Fibroblast of skin of right quadriceps (primary cell): ENCODE data around the gene SVEP1.
"Not testable (repeated sequence)": the region's sequence is repeated elsewhere in the genome, so short reads cannot be mapped to it uniquely, and the experiment has no call there.

Experiments
- DNase-seq: peaks from one replicate; pipeline ENCODE4 v3.0.0-alpha.2; 2013

Gene SVEP1

DNA sequence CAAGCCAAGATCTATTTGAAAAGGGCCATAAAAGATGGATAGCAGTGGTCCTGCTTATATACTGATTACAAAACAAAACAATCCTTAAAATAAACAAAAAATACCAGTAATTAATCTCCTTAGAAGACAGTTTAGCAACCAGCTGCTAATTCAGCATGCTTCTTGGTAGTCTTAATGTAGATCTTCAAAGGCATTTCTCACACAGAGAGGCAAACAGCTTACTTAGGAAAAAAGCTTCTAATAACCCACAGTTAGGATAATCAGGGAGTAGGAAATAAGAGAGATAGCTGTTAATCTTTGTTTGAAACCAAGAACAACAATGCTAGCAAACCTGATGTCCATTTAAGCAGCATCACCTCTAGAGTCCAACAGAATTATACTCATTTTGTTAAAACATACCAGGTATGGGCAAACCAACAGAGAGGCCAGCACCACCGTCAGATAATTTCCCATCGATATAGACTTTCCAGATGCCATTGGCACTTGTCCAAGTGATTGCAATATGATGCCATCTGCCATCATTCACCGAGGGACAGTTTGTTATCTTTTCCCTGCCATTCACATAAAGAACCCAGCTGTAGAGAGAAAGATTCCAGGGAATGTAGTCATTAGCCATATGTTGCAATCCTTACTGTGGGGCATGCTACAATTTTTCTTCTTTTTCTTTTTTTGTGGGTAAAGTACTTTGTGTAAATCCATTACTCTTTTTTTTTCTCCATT is 136.2 kb downstream of the SVEP1 start:
- peak; percentile 84 for DNase-seq

GRCh38 chr9:110440796-110441195 is 138.7 kb downstream of the SVEP1 start:
- peak; percentile 17 for DNase-seq

DNA sequence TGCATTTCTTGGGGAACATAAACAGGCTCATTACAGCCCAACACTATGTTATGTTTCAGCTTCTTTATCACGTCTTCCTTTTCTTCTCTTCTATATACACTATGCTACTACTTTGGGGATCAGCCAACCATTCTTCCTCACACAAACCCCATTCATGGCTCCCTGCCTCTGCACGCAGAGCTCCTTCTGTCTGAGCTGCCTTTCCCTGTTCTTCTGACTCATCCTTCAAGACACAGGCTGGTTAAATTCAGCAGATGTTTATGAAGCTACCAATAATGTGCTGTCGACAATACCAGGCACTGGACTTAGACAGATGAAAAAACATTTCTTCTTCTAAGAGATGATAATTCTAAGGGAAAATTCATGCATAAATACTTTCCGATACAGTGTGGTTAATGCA is 139.4 kb downstream of the SVEP1 start:
- DNase-seq, result peak; percentile 85

GRCh38 chr9:110432253-110432652 is 147.3 kb downstream of the SVEP1 start:
- DNase-seq, result peak; percentile 37

GRCh38 chr9:110429453-110429852 is 150.1 kb downstream of the SVEP1 start:
- no peak for DNase-seq

DNA sequence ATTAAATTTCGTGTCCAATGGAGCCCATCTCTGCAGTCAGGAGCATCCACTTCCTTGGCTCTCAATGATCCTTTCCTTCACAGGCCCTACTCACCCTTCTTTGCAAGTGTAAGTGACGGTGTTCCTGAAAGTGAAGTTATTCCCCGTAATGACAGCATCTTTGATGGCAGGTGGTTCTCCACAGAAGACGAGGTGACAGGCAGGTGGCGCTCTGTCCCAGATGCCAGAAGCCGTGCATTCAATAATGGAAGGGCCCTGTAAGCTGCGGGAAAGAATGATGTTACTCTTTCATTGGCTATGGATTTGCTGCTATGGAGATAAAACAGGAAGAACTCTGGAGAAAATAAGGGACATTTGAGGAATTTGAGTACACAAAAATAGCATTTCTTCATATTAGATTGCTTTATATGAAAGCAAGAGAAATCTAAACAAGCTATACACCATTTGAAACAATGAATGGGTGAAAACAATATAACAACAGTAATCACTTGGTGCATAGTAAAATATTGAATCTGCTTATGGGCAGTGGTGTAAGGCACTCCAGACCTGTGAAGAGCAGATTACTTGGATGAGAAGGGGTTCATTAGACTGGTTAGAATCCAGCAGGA is 151.9 kb downstream of the SVEP1 start:
- peak; percentile 35 for DNase-seq

GRCh38 chr9:110426052-110426709 is 153.4 kb downstream of the SVEP1 start:
- DNase-seq, result peak; percentile 34

DNA sequence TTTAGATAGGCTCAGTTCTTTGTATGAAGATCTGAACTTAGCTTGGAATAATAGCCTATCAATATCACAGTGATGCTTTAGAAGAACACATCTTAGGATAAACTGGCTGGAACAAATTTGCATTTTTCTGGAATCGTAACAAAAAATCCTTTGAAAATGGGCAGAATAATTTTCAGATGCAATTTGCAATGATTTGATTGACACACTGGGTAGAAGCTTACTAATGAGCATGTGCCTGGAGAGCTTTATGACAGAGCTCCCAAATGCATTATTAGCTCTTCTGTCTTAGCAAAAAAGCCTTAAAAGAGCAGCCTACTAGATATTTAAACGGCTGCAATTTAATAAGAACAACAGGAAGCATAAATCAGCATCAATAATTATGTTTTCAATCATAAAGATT is 165.1 kb downstream of the SVEP1 start:
- no peak for DNase-seq

GRCh38 chr9:110410961-110411360 is 168.6 kb downstream of the SVEP1 start:
- no peak for DNase-seq

GRCh38 chr9:110408598-110408997 is 170.9 kb downstream of the SVEP1 start:
- DNase-seq, result no peak

DNA sequence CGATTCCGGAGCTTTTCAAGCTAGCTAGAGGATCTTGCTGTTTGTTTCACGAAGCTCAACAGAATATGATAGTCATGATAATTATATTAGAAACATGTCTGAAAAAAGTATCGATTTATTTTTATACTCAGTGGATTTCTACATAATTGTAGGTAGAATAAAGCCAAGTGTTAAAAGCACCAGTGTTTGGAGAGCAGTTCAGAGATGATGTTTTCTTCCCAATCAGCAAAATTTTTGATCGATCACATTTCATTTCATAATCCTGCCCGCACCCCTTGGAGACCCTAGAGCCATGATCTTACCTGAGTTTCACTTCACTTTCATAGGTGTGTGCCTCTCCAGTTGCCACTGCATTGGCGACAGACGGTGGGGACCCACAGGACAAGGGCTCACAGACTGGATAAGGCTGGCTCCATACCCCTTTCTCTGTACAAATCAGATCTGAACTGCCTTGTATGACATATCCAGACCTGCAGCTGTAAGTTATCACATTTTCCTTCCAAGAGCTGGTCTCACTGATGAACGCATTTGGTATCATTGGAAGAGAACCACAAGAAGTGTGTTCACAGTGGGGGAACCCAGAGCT is 173.6 kb downstream of the SVEP1 start:
- no peak for DNase-seq

- DNase-seq, result no peak
These were observed 175.1 kb downstream of the SVEP1 start for GRCh38 chr9:110404473-110404872.

GRCh38 chr9:110399983-110400382 is 179.6 kb downstream of the SVEP1 start:
- DNase-seq, result no peak

- DNase-seq, result not testable (repeated sequence)
These were observed 180.5 kb downstream of the SVEP1 start for GRCh38 chr9:110398992-110399391.

DNA sequence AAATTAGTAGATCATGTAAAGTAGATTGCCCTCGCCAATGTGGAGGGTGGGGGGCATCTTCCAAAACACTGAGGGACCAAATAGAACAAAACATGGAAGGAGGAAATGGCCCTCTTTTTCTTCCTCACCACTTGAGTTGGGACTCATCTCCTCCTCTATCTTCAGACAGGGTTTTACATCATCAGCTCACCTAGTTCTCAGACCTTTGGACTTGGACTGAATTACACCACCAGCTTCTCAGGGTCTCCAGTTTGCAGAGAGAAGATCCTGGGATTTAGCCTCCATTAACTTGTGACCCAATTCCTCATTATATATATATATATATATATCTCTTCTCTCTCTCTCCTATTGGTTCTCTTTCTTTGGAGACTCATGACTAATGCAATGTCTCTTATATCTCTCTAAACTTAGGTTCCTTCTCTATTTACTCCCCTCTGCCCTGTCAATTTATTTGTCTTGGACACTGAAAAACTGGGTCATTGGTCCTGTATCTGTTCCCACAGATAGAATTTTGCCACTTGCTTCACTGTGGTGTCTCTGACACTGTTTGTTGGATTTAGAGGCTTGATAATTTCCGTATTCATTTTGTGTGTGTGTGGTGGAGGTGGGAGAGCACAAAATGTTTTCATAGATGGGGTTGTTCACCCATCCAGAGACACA is 187.6 kb downstream of the SVEP1 start:
- no peak for DNase-seq

DNA sequence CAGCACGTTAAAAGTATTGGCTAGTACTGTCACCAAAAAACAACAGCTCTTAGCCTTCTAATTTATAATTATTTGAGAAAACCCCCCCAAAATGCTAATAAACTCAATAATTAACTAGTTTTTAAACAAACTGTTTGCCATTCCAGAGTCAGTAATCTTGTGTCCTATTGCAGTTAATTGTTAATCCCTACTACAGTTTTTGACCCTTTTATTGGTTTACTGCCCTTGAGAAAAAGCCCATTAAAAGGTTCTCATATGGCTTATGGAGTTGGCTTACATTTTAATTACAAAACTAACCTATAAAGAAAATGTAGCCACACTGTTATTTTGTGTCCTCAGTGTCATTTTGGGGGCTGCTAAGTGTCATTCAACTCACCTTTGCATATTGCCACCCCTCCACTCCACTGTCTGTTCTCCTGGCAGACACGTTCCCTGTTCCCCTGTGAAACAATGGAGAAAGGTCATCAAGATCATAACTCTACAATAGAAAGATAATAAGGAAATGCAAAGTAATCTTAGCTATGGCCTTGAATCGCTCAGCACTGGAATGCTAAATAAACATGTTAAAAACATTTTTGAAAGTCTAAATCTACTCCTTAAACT is 190.3 kb downstream of the SVEP1 start:
- no peak for DNase-seq

GRCh38 chr9:110383491-110383890 is 196.1 kb downstream of the SVEP1 start:
- no peak for DNase-seq

DNA sequence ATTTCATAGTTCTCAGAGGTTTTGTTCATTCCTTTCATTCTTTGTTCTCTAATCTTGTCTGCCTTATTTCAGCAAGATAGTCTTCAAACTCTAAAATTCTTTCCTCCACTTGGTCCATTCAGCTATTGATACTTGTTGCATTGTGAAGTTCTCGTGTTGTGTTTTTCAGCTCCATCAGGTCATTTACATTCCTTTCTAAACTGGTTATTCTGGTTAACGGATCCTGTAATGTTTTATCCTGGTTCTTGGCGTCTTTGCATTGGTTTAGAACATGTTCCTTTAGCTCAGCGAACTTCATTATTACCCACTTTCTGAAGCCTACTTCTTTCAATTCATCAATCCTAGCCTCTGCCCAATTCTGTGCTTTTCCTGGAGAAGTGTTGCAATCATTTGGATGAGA is 196.8 kb downstream of the SVEP1 start:
- DNase-seq, result no peak

GRCh38 chr9:110371411-110372007 is 208.0 kb downstream of the SVEP1 start:
- no peak for DNase-seq

DNA sequence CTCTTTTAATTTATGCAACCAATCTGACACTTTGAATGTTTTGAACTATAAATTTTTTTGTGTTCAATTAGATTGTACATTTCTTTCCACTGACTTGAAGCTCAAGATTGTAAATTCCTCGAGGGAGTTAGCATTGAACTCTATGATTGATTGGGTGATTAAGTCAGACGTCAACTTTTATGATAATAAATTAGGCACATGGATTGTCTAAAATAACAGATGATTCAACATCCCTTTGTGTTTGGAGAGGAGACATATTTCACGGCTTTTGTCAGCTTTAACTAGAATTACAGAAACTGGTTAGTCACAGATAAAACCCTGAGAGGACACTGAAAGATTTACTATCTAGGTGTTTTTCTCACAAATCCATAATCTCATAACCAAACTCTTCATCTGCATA is 209.2 kb downstream of the SVEP1 start:
- DNase-seq, result peak; percentile 81

DNA sequence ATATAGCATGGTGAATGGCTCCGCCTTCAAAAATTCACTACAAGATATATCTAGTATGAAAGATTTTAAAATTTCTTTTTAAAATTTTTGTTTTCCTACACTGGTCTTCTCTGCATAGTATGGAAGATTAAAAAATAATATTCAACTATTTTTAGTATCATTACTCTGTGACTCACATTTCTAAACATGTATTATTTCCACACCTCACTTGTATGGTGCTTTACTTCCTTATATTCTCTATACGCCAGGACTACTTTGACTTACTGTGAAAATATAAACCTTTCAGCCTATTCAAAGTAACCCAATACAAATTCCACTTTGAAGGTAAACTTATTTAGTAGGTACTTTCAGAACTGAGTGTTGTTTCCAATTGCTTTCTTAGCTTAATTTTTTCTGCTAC is 215.1 kb downstream of the SVEP1 start:
- DNase-seq, result no peak

- not testable (repeated sequence) for DNase-seq
These were observed 220.5 kb downstream of the SVEP1 start for GRCh38 chr9:110358992-110359391.
